Measurements from ENCODE around the gene OR2V1.
"Not testable (repeated sequence)": the region's sequence is repeated elsewhere in the genome, so short reads cannot be mapped to it uniquely, and the experiment has no call there.

GRCh38 chr5:181095162-181095561 is 35.8 kb downstream of the OR2V1 start:
- not testable (repeated sequence) for TF ChIP-seq CTCF, EZH2phosphoT487 (IDR thresholded peaks at IDR 0.05; ENCODE audit: low read length)

Data from MM.1S (cell line).